Hepatocyte (in vitro differentiated cells): ENCODE data around the gene RAB1B.

ENCODE experiments used
- CTCF ChIP-seq: fragments of 200-600 bp; sonication (generic); IDR thresholded peaks from 2 replicates; pipeline ENCODE4 v1.5.1; 2016; ENCODE audit warnings: antibody characterized with exemption, mild to moderate bottlenecking; ENCODE audit not compliant: poor library complexity
- EZH2 ChIP-seq: fragments of 200-600 bp; sonication (generic); IDR thresholded peaks from 2 replicates; pipeline ENCODE4 v1.6.1; 2016; ENCODE audit warnings: antibody characterized with exemption, mild to moderate bottlenecking, borderline replicate concordance

- TF ChIP-seq CTCF = no peak
- no peak for TF ChIP-seq EZH2
Observed at GRCh38 chr11:66288671-66289547, 20.5 kb downstream of the RAB1B start, which contains the start of gene YIF1A.
